ENCODE data around the gene ZFP91. TPM values are rescaled to one million over a fixed set of nuclear protein-coding genes. Genes with fewer than 3 reads are reported as not detected.

ZFP91 gene
- total and polyA plus RNA-seq, 9 of the 15 experiments (the other 6 are each of a cell fraction or from before 2014, with no cell fraction given), result 17.6 to 58.3 (median 34.0) TPM

DNA sequence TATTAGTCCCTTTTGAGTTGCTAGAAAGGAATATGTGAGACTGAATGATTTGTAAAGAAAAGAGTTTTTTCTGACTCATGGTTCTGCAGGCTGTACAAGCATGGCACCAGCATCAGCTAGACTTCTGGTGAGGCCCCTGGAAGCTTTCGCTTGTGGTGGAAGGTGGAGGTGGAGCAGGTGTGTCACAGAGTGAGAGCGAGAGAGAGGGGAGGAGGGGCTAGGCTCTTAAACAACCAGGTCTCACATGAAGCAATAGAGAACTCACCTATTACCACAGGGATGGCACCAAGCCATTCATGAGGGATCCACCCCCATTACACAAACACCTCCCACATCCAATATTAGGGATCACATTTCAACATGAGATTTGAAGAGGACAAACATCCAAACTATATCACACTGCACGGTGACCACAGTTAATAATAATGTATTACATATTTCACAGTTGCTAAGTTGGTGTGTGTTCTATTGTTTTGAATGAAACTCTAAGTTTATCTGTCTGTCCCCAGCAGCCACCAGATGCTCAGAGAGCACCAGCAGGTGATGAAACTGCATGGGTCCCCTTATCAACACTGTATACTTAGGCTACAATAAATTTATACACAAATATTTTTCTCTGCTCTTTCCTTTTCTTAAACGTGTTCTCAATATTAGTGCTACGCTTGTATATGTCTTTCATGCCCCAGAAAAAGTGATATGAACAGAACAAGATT, 14.1 kb downstream of the ZFP91 start (continued):
- TF ChIP-seq, protein P1, sequence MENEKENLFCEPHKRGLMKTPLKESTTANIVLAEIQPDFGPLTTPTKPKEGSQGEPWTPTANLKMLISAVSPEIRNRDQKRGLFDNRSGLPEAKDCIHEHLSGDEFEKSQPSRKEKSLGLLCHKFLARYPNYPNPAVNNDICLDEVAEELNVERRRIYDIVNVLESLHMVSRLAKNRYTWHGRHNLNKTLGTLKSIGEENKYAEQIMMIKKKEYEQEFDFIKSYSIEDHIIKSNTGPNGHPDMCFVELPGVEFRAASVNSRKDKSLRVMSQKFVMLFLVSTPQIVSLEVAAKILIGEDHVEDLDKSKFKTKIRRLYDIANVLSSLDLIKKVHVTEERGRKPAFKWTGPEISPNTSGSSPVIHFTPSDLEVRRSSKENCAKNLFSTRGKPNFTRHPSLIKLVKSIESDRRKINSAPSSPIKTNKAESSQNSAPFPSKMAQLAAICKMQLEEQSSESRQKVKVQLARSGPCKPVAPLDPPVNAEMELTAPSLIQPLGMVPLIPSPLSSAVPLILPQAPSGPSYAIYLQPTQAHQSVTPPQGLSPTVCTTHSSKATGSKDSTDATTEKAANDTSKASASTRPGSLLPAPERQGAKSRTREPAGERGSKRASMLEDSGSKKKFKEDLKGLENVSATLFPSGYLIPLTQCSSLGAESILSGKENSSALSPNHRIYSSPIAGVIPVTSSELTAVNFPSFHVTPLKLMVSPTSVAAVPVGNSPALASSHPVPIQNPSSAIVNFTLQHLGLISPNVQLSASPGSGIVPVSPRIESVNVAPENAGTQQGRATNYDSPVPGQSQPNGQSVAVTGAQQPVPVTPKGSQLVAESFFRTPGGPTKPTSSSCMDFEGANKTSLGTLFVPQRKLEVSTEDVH (IDR thresholded peaks at IDR 0.05; ENCODE audit: low read depth, partially characterized antibody), result no peak
- TF ChIP-seq, protein P2, sequence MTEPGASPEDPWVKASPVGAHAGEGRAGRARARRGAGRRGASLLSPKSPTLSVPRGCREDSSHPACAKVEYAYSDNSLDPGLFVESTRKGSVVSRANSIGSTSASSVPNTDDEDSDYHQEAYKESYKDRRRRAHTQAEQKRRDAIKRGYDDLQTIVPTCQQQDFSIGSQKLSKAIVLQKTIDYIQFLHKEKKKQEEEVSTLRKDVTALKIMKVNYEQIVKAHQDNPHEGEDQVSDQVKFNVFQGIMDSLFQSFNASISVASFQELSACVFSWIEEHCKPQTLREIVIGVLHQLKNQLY (CRISPR knock-in tag; conservative IDR thresholded peaks at IDR 0.05), result no peak
- TF ChIP-seq TCF7 (IDR thresholded peaks at IDR 0.05; ENCODE audit: borderline replicate concordance) (no peak), CEBPB (tag; IDR thresholded peaks at IDR 0.05) (peak; percentile 32; the same call in 1 of the 2 replicates)
- TF ChIP-seq, protein P3, sequence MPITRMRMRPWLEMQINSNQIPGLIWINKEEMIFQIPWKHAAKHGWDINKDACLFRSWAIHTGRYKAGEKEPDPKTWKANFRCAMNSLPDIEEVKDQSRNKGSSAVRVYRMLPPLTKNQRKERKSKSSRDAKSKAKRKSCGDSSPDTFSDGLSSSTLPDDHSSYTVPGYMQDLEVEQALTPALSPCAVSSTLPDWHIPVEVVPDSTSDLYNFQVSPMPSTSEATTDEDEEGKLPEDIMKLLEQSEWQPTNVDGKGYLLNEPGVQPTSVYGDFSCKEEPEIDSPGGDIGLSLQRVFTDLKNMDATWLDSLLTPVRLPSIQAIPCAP (CRISPR knock-in tag; IDR thresholded peaks at IDR 0.05; ENCODE audit: borderline replicate concordance), result 0 out of 2 replicates have a peak, but pooled peaks have one; percentile 26

Data from K562 (cell line).